HepG2 (cell line): Measurements from ENCODE around the gene TTC39B. TPM values are rescaled to one million over a fixed set of nuclear protein-coding genes. Genes with fewer than 3 reads are reported as not detected.

Source experiments
- CENPT ChIP-seq: sonication (generic); formaldehyde crosslinking; IDR thresholded peaks from 2 replicates; pipeline ENCODE4 v1.8.0; 2022; ENCODE audit warnings: low read depth, mild to moderate bottlenecking, moderate library complexity, missing genetic modification reagents
- DNMT3B ChIP-seq: conservative IDR thresholded peaks from 2 replicates; pipeline ENCODE4 v1.6.1; 2016; ENCODE audit warnings: missing biosample characterization, control low read depth
- FOXJ3 ChIP-seq: sonication (generic); formaldehyde crosslinking; IDR thresholded peaks from 2 replicates; pipeline ENCODE4 v1.4.0; 2020; ENCODE audit warnings: missing genetic modification reagents, mild to moderate bottlenecking, borderline replicate concordance
- GABPA ChIP-seq, 2 experiments: IDR thresholded peaks; 2 replicates each; pipeline ENCODE4 v1.6.1; 2011 to 2016; ENCODE audit warnings: low read depth in 2 of 2, low read length in 1 of 2, missing biosample characterization in 1 of 2, missing genetic modification characterization in 1 of 2
- HNF1B ChIP-seq: sonication (generic); formaldehyde crosslinking; IDR thresholded peaks from 2 replicates; pipeline ENCODE4 v1.5.1; 2020; ENCODE audit warnings: mild to moderate bottlenecking, moderate library complexity, missing genetic modification reagents
- HNF4A ChIP-seq: sonication (generic); formaldehyde crosslinking; IDR thresholded peaks from 2 replicates; pipeline ENCODE4 v1.4.0; 2020; ENCODE audit warnings: missing genetic modification reagents
- HOXD1 ChIP-seq: sonication (generic); formaldehyde crosslinking; IDR thresholded peaks from 2 replicates; pipeline ENCODE4 v1.5.0; 2020; ENCODE audit warnings: missing genetic modification reagents
- MEF2D ChIP-seq: sonication (generic); formaldehyde crosslinking; IDR thresholded peaks from 2 replicates; pipeline ENCODE4 v1.5.1; 2020; ENCODE audit warnings: mild to moderate bottlenecking, missing genetic modification reagents
- MTERF4 ChIP-seq: sonication (generic); formaldehyde crosslinking; IDR thresholded peaks from 2 replicates; pipeline ENCODE4 v1.8.0; 2023; ENCODE audit warnings: mild to moderate bottlenecking, missing genetic modification reagents
- PHF21A ChIP-seq: sonication (generic); formaldehyde crosslinking; IDR thresholded peaks from 2 replicates; pipeline ENCODE4 v1.5.0; 2020; ENCODE audit warnings: mild to moderate bottlenecking, missing genetic modification reagents
- SMC3 ChIP-seq: IDR thresholded peaks from 2 replicates; pipeline ENCODE4 v1.6.1; 2011; ENCODE audit warnings: low read length, improper control_type of control experiment
- SYNCRIP ChIP-seq: fragments of 200-400 bp; formaldehyde crosslinking; IDR thresholded peaks from 2 replicates; pipeline ENCODE4 v1.6.1; 2018; ENCODE audit warnings: mild to moderate bottlenecking, low read depth, low read length; ENCODE audit not compliant: insufficient read depth
- THAP11 ChIP-seq: IDR thresholded peaks from 2 replicates; pipeline ENCODE4 v1.6.1; 2016; ENCODE audit warnings: missing biosample characterization, missing genetic modification reagents
- ZNF549 ChIP-seq: sonication (generic); formaldehyde crosslinking; IDR thresholded peaks from 2 replicates; pipeline ENCODE4 v1.5.0; 2020; ENCODE audit warnings: missing genetic modification reagents
- polyA plus RNA-seq, 8 experiments: library from polyadenylated mRNA; depleted of rRNA in 3 of 8; stranded (reverse) in 7 of 8; unstranded in 1 of 8; fragments of >200 nt; fragmentation: Illumina TruSeq in 4 of 8; extraction: Trizol in 4 of 8; gene quantifications; 2 replicates each; pipeline versions ENCODE4 v1.2.1 to v1.2.3, GENCODE V29; 2011 to 2016; ENCODE audit warnings: low read depth in 4 of 8, missing spikeins in 1 of 8, mixed read lengths in 1 of 8; ENCODE audit not compliant: insufficient read depth in 1 of 8
- total RNA-seq, 5 experiments: library from RNA; depleted of rRNA; stranded (reverse); fragments of >200 nt; fragmentation: Illumina TruSeq; extraction: Trizol; gene quantifications; 2 replicates each; pipeline ENCODE4 v1.2.3, GENCODE V29; 2016; ENCODE audit warnings: low read depth in 1 of 5
- TF ChIP-seq, protein P1 (sequence below), 2 experiments: sonication (generic) in 1 of 2; formaldehyde crosslinking in 1 of 2; IDR thresholded peaks; 2 replicates each; pipeline versions ENCODE4 v1.4.0 to v1.6.1; 2016 to 2020; ENCODE audit warnings: borderline replicate concordance in 1 of 2, low read depth in 1 of 2, mild to moderate bottlenecking in 1 of 2, missing genetic modification reagents in 1 of 2
- TF ChIP-seq, protein P2 (sequence below): IDR thresholded peaks from 2 replicates; pipeline ENCODE4 v1.6.1; 2016; ENCODE audit warnings: low read depth
- TF ChIP-seq, protein P3 (sequence below): sonication (generic); formaldehyde crosslinking; IDR thresholded peaks from 2 replicates; pipeline ENCODE4 v1.4.0; 2020; ENCODE audit warnings: missing genetic modification reagents, borderline replicate concordance
- TF ChIP-seq, protein P4 (sequence below): sonication (generic); formaldehyde crosslinking; IDR thresholded peaks from 2 replicates; pipeline ENCODE4 v1.4.0; 2020; ENCODE audit warnings: mild to moderate bottlenecking, low read depth, missing genetic modification reagents

TTC39B gene
- total and polyA plus RNA-seq, 2 of the 13 experiments (the other 11 are each of a cell fraction or from before 2014, with no cell fraction given): 14.3 to 19.4 TPM

DNA sequence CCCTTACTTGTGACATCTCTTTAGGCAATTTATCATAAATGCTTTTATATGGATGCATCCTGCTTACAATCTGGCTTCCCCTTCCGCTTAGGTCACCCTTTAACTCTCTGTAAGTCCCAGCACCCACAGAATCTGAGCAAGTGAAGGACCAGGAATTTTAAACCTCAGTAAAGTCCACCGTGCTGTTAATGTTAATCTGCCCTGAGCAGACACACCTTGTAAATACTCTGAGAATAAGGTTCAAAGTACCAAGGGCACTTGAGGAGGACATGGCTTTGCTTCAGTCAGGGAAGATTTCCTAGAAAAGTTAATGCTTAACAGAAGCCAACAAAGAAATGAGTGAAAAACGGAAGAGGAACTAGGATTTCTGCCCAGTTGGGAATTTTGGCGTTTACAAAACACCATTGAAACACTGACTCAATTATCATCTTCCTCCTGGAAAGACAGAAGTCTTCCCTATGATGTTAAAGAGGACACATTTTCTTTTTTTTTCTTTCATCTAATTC is 26.4 kb upstream of the TTC39B start (continued):
- TF ChIP-seq, protein P1, sequence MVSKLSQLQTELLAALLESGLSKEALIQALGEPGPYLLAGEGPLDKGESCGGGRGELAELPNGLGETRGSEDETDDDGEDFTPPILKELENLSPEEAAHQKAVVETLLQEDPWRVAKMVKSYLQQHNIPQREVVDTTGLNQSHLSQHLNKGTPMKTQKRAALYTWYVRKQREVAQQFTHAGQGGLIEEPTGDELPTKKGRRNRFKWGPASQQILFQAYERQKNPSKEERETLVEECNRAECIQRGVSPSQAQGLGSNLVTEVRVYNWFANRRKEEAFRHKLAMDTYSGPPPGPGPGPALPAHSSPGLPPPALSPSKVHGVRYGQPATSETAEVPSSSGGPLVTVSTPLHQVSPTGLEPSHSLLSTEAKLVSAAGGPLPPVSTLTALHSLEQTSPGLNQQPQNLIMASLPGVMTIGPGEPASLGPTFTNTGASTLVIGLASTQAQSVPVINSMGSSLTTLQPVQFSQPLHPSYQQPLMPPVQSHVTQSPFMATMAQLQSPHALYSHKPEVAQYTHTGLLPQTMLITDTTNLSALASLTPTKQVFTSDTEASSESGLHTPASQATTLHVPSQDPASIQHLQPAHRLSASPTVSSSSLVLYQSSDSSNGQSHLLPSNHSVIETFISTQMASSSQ (IDR thresholded peaks at IDR 0.05; ENCODE audit: low read depth): peak; percentile 94
- TF ChIP-seq, protein P1 (CRISPR knock-in tag; IDR thresholded peaks at IDR 0.05; ENCODE audit: borderline replicate concordance): peak; percentile 96
- TF ChIP-seq HNF1B (CRISPR knock-in tag) (peak; percentile 60), SMC3 (no peak), FOXJ3 (CRISPR knock-in tag) (peak; percentile 77; the same call in 1 of the 2 replicates), MTERF4 (CRISPR knock-in tag) (no peak), GABPA (IDR thresholded peaks at IDR 0.05; ENCODE audit: low read depth, low read length) (no peak), GABPA (CRISPR knock-in tag; IDR thresholded peaks at IDR 0.05; ENCODE audit: low read depth) (peak; percentile 57), MEF2D (CRISPR knock-in tag) (no peak), DNMT3B (CRISPR knock-in tag) (no peak), ZNF549 (no peak), HNF4A (CRISPR knock-in tag) (peak; percentile 93), PHF21A (CRISPR knock-in tag) (peak; percentile 74; the same call in 1 of the 2 replicates), CENPT (no peak), SYNCRIP (no peak), HOXD1 (CRISPR knock-in tag) (peak; percentile 28; the same call in 1 of the 2 replicates), THAP11 (0 out of 2 replicates have a peak, but pooled peaks have one; percentile 28)
- TF ChIP-seq, protein P2, sequence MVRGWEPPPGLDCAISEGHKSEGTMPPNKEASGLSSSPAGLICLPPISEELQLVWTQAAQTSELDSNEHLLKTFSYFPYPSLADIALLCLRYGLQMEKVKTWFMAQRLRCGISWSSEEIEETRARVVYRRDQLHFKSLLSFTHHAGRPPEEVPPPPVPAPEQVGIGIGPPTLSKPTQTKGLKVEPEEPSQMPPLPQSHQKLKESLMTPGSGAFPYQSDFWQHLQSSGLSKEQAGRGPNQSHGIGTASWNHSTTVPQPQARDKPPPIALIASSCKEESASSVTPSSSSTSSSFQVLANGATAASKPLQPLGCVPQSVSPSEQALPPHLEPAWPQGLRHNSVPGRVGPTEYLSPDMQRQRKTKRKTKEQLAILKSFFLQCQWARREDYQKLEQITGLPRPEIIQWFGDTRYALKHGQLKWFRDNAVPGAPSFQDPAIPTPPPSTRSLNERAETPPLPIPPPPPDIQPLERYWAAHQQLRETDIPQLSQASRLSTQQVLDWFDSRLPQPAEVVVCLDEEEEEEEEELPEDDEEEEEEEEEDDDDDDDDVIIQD (CRISPR knock-in tag): peak; percentile 25; the same call in 1 of the 2 replicates
- TF ChIP-seq, protein P3, sequence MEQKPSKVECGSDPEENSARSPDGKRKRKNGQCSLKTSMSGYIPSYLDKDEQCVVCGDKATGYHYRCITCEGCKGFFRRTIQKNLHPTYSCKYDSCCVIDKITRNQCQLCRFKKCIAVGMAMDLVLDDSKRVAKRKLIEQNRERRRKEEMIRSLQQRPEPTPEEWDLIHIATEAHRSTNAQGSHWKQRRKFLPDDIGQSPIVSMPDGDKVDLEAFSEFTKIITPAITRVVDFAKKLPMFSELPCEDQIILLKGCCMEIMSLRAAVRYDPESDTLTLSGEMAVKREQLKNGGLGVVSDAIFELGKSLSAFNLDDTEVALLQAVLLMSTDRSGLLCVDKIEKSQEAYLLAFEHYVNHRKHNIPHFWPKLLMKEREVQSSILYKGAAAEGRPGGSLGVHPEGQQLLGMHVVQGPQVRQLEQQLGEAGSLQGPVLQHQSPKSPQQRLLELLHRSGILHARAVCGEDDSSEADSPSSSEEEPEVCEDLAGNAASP: peak; percentile 81; the same call in 1 of the 2 replicates
- TF ChIP-seq, protein P4, sequence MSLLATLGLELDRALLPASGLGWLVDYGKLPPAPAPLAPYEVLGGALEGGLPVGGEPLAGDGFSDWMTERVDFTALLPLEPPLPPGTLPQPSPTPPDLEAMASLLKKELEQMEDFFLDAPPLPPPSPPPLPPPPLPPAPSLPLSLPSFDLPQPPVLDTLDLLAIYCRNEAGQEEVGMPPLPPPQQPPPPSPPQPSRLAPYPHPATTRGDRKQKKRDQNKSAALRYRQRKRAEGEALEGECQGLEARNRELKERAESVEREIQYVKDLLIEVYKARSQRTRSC: no peak
